GM20000 (cell line): ENCODE measurements around the gene GLYR1.

Source experiments
- DNase-seq: peaks from one replicate; pipeline ENCODE4 v3.0.0; 2012; ENCODE audit warnings: low spot score
- CTCF ChIP-seq: IDR thresholded peaks from 2 replicates; pipeline ENCODE4 v1.5.1; 2012; ENCODE audit warnings: mild to moderate bottlenecking, control low read depth; ENCODE audit errors: extremely low read depth, missing control alignments

The GLYR1 gene

GRCh38 chr16:4778050-4778392 is 69.1 kb downstream of the GLYR1 start:
- DNase-seq = no peak
- no peak for TF ChIP-seq CTCF

DNA sequence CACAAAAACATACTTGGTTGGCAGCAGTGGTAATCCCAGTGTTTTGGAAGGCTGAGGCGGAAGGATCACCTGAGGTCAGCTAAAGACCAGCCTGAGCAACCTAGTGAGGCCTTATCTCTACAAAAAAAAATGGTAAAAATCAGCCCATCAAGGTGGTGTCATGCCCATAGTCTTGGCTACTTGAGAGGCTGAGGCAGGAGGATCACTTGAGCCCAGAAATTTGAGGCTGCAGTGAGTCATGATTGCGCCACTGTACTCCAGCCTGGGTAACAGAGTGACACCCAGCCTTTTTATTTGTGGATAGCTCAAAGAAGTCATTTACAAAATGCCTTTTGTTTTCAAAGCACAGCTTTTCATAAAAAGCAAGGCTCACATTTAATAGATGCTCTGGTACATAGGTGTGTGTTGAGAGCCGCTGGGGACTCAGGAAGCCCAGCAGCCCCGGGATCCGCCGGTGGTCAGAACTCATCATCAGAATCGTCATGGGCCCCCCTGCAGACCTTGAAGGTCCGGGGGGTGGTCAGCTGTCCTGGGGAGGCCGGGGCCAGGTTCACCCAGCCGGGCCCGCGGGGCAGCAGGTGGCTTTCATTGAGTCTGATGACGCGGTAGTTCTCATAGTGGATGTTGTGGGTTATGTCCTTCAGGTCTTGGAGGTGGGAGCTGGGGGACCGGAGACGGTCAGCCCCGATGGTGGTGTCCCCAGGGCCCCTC is 69.6 kb downstream of the GLYR1 start:
- no peak for TF ChIP-seq CTCF
- DNase-seq = no peak

GRCh38 chr16:4776141-4776705 is 70.9 kb downstream of the GLYR1 start:
- DNase-seq = no peak
- no peak for TF ChIP-seq CTCF

- TF ChIP-seq CTCF = no peak
- DNase-seq = no peak
Observed at GRCh38 chr16:4775005-4775404, 72.1 kb downstream of the GLYR1 start.

DNA sequence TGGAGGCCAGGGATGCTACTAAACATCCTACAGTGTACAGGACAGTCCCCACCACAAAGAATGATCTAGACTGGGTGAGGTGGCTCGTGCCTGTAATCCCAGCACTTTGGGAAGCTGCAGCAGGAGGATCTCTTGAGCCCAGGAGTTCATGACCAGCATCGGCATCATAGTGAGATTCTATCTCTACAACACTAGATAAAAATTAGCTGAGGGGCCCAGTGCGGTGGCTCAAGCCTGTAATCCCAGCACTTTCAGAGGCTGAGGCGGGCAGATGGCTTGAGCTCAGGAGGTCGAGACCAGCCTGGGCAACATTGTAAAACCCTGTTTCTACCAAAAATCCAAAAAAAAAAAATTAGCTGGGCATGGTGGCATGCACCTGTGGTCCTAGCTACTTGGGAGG is 74.7 kb downstream of the GLYR1 start:
- no peak for TF ChIP-seq CTCF
- DNase-seq = no peak

DNA sequence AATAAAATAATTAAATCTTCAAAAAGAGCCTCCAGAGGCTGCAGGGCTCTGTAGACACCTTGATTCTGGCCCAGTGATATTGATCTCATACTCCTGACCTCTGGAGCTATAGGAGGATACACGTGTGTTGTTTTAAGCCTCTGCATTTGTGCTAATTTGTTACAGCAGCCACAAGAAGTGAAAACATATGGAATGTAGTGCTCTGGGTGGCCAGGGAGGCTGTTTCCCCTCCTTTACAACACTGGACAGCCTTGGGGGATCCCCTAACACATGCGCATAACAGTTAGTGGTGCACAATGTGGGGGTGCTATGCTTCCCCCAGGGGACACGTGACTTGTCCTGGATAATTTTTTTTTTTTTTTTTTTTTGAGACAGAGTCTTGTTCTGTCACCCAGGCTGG is 75.4 kb downstream of the GLYR1 start:
- DNase-seq = no peak
- no peak for TF ChIP-seq CTCF

GRCh38 chr16:4769306-4769638 is 77.8 kb downstream of the GLYR1 start:
- DNase-seq = no peak
- no peak for TF ChIP-seq CTCF
